ENCODE results near the gene FYB1. TPM values are rescaled to one million over a fixed set of nuclear protein-coding genes. Genes with fewer than 3 reads are reported as not detected.

FYB1 gene
- total RNA-seq, 1 experiment from 2014 or later = 0.46 TPM

DNA sequence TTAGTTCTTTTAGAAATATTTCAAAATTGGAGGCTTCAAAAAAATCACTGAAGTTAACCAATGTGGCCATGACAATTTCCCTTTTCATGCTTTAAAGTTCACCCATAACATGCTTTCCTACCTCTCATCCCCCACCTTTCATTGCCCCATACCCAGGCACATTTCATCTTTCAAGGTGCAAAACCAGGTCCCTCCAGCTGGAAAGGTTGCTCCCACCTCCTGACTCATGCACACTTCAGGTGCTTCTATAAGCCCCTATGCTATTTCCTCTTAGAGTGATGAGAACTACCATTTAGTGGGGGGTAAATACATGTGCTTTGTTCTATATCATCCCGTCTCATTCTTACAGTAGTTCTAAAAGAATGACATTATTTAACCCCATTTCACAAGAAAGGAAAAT lies 15.4 kb downstream of the FYB1 start:
- Histone ChIP-seq H3K4me3 (ENCODE audit: low read depth in 2 of 2, low read length in 2 of 2) (no peak overlapping the region), H3K36me3 (ENCODE audit: control insufficient read depth, insufficient read depth, low read length) (no peaks in the 10 kb centered on the region), H3K27ac (ENCODE audit: low read length) (no peak overlapping the region), H3K27me3 (ENCODE audit: control insufficient read depth, insufficient read depth, low read length) (peaks cover 2% of the 10 kb centered on the region; the same call in 1 of the 2 replicates), H3K9me3 (ENCODE audit: control insufficient read depth, insufficient read depth, low read depth, low read length) (no peaks in the 10 kb centered on the region), H3K4me1 (ENCODE audit: control insufficient read depth, insufficient read depth, low read length) (no peaks in the 10 kb centered on the region)
- TF ChIP-seq TCF7L2 (IDR thresholded peaks at IDR 0.05; ENCODE audit: low read depth, low read length) (no peak), SIN3A (IDR thresholded peaks at IDR 0.05; ENCODE audit: borderline replicate concordance, insufficient read depth, low read depth, low read length) (no peak), POLR2AphosphoS5 (IDR thresholded peaks at IDR 0.05; ENCODE audit: low read depth, low read length) (no peak)
- TF ChIP-seq, protein P1, sequence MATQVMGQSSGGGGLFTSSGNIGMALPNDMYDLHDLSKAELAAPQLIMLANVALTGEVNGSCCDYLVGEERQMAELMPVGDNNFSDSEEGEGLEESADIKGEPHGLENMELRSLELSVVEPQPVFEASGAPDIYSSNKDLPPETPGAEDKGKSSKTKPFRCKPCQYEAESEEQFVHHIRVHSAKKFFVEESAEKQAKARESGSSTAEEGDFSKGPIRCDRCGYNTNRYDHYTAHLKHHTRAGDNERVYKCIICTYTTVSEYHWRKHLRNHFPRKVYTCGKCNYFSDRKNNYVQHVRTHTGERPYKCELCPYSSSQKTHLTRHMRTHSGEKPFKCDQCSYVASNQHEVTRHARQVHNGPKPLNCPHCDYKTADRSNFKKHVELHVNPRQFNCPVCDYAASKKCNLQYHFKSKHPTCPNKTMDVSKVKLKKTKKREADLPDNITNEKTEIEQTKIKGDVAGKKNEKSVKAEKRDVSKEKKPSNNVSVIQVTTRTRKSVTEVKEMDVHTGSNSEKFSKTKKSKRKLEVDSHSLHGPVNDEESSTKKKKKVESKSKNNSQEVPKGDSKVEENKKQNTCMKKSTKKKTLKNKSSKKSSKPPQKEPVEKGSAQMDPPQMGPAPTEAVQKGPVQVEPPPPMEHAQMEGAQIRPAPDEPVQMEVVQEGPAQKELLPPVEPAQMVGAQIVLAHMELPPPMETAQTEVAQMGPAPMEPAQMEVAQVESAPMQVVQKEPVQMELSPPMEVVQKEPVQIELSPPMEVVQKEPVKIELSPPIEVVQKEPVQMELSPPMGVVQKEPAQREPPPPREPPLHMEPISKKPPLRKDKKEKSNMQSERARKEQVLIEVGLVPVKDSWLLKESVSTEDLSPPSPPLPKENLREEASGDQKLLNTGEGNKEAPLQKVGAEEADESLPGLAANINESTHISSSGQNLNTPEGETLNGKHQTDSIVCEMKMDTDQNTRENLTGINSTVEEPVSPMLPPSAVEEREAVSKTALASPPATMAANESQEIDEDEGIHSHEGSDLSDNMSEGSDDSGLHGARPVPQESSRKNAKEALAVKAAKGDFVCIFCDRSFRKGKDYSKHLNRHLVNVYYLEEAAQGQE (IDR thresholded peaks at IDR 0.05; ENCODE audit: insufficient read depth in 1 of 2, low read depth in 2 of 2, low read length in 1 of 2) = no peak
- TF ChIP-seq, protein P2, sequence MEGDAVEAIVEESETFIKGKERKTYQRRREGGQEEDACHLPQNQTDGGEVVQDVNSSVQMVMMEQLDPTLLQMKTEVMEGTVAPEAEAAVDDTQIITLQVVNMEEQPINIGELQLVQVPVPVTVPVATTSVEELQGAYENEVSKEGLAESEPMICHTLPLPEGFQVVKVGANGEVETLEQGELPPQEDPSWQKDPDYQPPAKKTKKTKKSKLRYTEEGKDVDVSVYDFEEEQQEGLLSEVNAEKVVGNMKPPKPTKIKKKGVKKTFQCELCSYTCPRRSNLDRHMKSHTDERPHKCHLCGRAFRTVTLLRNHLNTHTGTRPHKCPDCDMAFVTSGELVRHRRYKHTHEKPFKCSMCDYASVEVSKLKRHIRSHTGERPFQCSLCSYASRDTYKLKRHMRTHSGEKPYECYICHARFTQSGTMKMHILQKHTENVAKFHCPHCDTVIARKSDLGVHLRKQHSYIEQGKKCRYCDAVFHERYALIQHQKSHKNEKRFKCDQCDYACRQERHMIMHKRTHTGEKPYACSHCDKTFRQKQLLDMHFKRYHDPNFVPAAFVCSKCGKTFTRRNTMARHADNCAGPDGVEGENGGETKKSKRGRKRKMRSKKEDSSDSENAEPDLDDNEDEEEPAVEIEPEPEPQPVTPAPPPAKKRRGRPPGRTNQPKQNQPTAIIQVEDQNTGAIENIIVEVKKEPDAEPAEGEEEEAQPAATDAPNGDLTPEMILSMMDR (IDR thresholded peaks at IDR 0.05) = no peak
- ATAC-seq = no peak
- CTCF ChIA-PET = no interaction called here
- in situ Hi-C loops (cut with HindIII; ENCODE audit: low pct_unique_long_range_greater_than_20kb, low sequenced_read_pairs) (no loop called here), intact Hi-C loops (cut with micrococcal nuclease; ENCODE audit: unreplicated experiment) (no loop called here)
- BruUV-seq (replicated peaks) = no TSS peak
- POLR2A ChIA-PET = no interaction called here
- no peak for DNase-seq (ENCODE audit: low read depth, low spot score)

DNA sequence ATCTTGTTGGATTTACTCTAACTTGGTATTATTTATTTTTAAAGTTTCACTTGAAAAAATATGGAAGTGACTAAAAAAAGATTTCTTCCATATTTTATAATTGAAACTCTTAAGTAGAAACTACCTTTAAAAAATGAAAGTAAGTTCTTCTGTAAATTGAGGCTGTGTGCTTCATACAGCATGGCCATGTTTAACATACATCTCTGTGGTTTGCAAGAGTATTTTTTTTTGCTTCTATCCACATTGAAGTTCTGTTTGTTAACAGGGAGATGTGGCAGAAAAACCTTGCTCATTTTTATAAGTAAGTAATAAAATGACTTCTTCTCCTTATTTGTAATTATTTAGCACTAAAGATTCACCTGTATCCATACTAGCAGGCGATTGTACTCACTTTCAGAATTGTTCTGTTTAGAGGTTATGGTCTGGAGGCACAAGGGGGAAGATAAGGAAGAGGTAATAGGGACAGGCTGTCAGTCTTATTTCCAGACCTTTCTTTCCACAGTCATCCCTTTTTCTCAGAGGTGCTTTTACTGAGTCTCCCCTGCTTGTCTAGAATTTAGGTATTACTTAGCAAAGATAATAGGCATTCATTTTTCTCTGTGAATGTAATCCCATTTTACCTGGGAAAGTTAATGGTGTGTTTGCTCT lies 16.0 kb downstream of the FYB1 start:
- Histone ChIP-seq H3K4me3 (ENCODE audit: low read depth in 2 of 2, low read length in 2 of 2) (no peak overlapping the region), H3K9me3 (ENCODE audit: control insufficient read depth, insufficient read depth, low read depth, low read length) (no peaks in the 10 kb centered on the region), H3K36me3 (ENCODE audit: control insufficient read depth, insufficient read depth, low read length) (no peaks in the 10 kb centered on the region), H3K27ac (ENCODE audit: low read length) (no peak overlapping the region), H3K27me3 (ENCODE audit: control insufficient read depth, insufficient read depth, low read length) (peaks cover 2% of the 10 kb centered on the region; the same call in 1 of the 2 replicates), H3K4me1 (ENCODE audit: control insufficient read depth, insufficient read depth, low read length) (no peaks in the 10 kb centered on the region)
- ATAC-seq = no peak
- no peak for DNase-seq (ENCODE audit: low read depth, low spot score)
- TF ChIP-seq POLR2AphosphoS5 (IDR thresholded peaks at IDR 0.05; ENCODE audit: low read depth, low read length) (no peak), TCF7L2 (IDR thresholded peaks at IDR 0.05; ENCODE audit: low read depth, low read length) (no peak), SIN3A (IDR thresholded peaks at IDR 0.05; ENCODE audit: borderline replicate concordance, insufficient read depth, low read depth, low read length) (no peak)
- TF ChIP-seq, protein P1 (IDR thresholded peaks at IDR 0.05; ENCODE audit: insufficient read depth in 1 of 2, low read depth in 2 of 2, low read length in 1 of 2) = no peak
- TF ChIP-seq, protein P2 (IDR thresholded peaks at IDR 0.05) = no peak
- BruUV-seq (replicated peaks) = no TSS peak
- POLR2A ChIA-PET = no interaction called here
- intact Hi-C loops (cut with micrococcal nuclease; ENCODE audit: unreplicated experiment) (no loop called here), in situ Hi-C loops (cut with HindIII; ENCODE audit: low pct_unique_long_range_greater_than_20kb, low sequenced_read_pairs) (no loop called here)
- CTCF ChIA-PET = interaction anchor here (0.5 kb wide), 1 partner anchor 128 kb away, joined by 6 read pairs; no protein-coding TSS in a partner anchor

Data from Panc1 (cell line).